ENCODE results near the gene GDF10.

GDF10 gene

GRCh38 chr10:47356708-47357107, 56.7 kb downstream of the GDF10 start:
- H2AK5ac ChIP-seq (ENCODE audit: low read depth, low read length) = no peak overlapping the region
- no peak overlapping the region for H2BK5ac ChIP-seq (ENCODE audit: low read length)
- no peak overlapping the region for H3K23ac ChIP-seq (ENCODE audit: low read depth, low read length, poor library complexity)
- no peaks in the 10 kb centered on the region for H3K79me1 ChIP-seq (ENCODE audit: low read depth, low read length)
- H3K9me3 ChIP-seq (replicated peaks in 1 of 2; ENCODE audit: control insufficient read depth in 2 of 2, insufficient read depth in 1 of 2, low read depth in 1 of 2, low read length in 2 of 2) = no peaks in the 10 kb centered on the region
- no peak overlapping the region for H2BK15ac ChIP-seq (ENCODE audit: low read length)
- H3K14ac ChIP-seq (ENCODE audit: low read length) = no peak overlapping the region
- H4K8ac ChIP-seq (ENCODE audit: low read depth, low read length) = no peak overlapping the region
- no CpG with 5 or more reads among the region's 5 CpGs for WGBS, 2 donors (ENCODE audit: extremely low coverage in 2 of 2, insufficient read length in 2 of 2, insufficient replicate concordance in 1 of 2)
- no peak for DNase-seq (ENCODE audit: low spot score)
- H3K4me3 ChIP-seq (ENCODE audit: low read length in 2 of 2) = no peak overlapping the region
- H3K4me1 ChIP-seq (ENCODE audit: control insufficient read depth in 2 of 2, insufficient read depth in 1 of 2, low read depth in 1 of 2, low read length in 2 of 2) = peaks cover 0 to 3% of the 10 kb centered on the region in 2 donors
- no peak overlapping the region for H2BK12ac ChIP-seq (ENCODE audit: low read length)
- no peak overlapping the region for H3K4me2 ChIP-seq (ENCODE audit: insufficient read depth, low read length, poor library complexity, severe bottlenecking)
- no peak overlapping the region for H2BK120ac ChIP-seq (ENCODE audit: low read depth, low read length)
- H3K18ac ChIP-seq (ENCODE audit: low read length) = no peak overlapping the region
- H3K36me3 ChIP-seq (replicated peaks in 1 of 2; ENCODE audit: control insufficient read depth in 2 of 2, insufficient read depth in 2 of 2, low read length in 2 of 2) = no peaks in the 10 kb centered on the region
- no peak overlapping the region for H3K4ac ChIP-seq (ENCODE audit: low read length)
- H3K9ac ChIP-seq (ENCODE audit: low read depth, low read length, poor library complexity) = no peak overlapping the region
- no peak overlapping the region for H3K27ac ChIP-seq (replicated peaks; ENCODE audit: low read length)
- H2AFZ ChIP-seq (ENCODE audit: low read length) = no peak overlapping the region
- peaks cover 0 to 6% (median 0%) of the 10 kb centered on the region in 3 experiments for H3K27me3 ChIP-seq (ENCODE audit: control insufficient read depth in 3 of 3, insufficient read depth in 3 of 3, low read depth in 1 of 3, low read length in 3 of 3)
- H4K91ac ChIP-seq (ENCODE audit: low read depth, low read length, poor library complexity) = no peak overlapping the region

GRCh38 chr10:47357131-47357582, 57.2 kb downstream of the GDF10 start:
- no peak overlapping the region for H3K23ac ChIP-seq (ENCODE audit: low read depth, low read length, poor library complexity)
- H3K79me1 ChIP-seq (ENCODE audit: low read depth, low read length) = no peaks in the 10 kb centered on the region
- H3K27ac ChIP-seq (replicated peaks; ENCODE audit: low read length) = no peak overlapping the region
- no peak overlapping the region for H3K9ac ChIP-seq (ENCODE audit: low read depth, low read length, poor library complexity)
- no peak overlapping the region for H2BK5ac ChIP-seq (ENCODE audit: low read length)
- H2BK15ac ChIP-seq (ENCODE audit: low read length) = no peak overlapping the region
- no peak overlapping the region for H3K4me3 ChIP-seq (ENCODE audit: low read length in 2 of 2)
- H4K8ac ChIP-seq (ENCODE audit: low read depth, low read length) = no peak overlapping the region
- no peak for DNase-seq (ENCODE audit: low spot score)
- peaks cover 0 to 3% of the 10 kb centered on the region in 2 donors for H3K4me1 ChIP-seq (ENCODE audit: control insufficient read depth in 2 of 2, insufficient read depth in 1 of 2, low read depth in 1 of 2, low read length in 2 of 2)
- H2BK120ac ChIP-seq (ENCODE audit: low read depth, low read length) = no peak overlapping the region
- no peaks in the 10 kb centered on the region for H3K36me3 ChIP-seq (replicated peaks in 1 of 2; ENCODE audit: control insufficient read depth in 2 of 2, insufficient read depth in 2 of 2, low read length in 2 of 2)
- H3K14ac ChIP-seq (ENCODE audit: low read length) = no peak overlapping the region
- H3K18ac ChIP-seq (ENCODE audit: low read length) = peak overlapping the region; percentile 52
- H2AFZ ChIP-seq (ENCODE audit: low read length) = no peak overlapping the region
- no peak overlapping the region for H4K91ac ChIP-seq (ENCODE audit: low read depth, low read length, poor library complexity)
- no peak overlapping the region for H2BK12ac ChIP-seq (ENCODE audit: low read length)
- no peak overlapping the region for H2AK5ac ChIP-seq (ENCODE audit: low read depth, low read length)
- H3K4ac ChIP-seq (ENCODE audit: low read length) = no peak overlapping the region
- no peak overlapping the region for H3K4me2 ChIP-seq (ENCODE audit: insufficient read depth, low read length, poor library complexity, severe bottlenecking)
- H3K9me3 ChIP-seq (replicated peaks in 1 of 2; ENCODE audit: control insufficient read depth in 2 of 2, insufficient read depth in 1 of 2, low read depth in 1 of 2, low read length in 2 of 2) = no peaks in the 10 kb centered on the region
- H3K27me3 ChIP-seq (ENCODE audit: control insufficient read depth in 3 of 3, insufficient read depth in 3 of 3, low read depth in 1 of 3, low read length in 3 of 3) = peaks cover 0 to 6% (median 0%) of the 10 kb centered on the region in 3 experiments
- WGBS, 2 donors (ENCODE audit: extremely low coverage in 2 of 2, insufficient read length in 2 of 2, insufficient replicate concordance in 1 of 2) = no CpG with 5 or more reads among the region's 12 CpGs

GRCh38 chr10:47357911-47358310, 57.9 kb downstream of the GDF10 start:
- no peak for DNase-seq (ENCODE audit: low spot score)
- H4K91ac ChIP-seq (ENCODE audit: low read depth, low read length, poor library complexity) = no peak overlapping the region
- no peak overlapping the region for H3K4me3 ChIP-seq (ENCODE audit: low read length in 2 of 2)
- no peak overlapping the region for H3K27ac ChIP-seq (replicated peaks; ENCODE audit: low read length)
- H3K4me1 ChIP-seq (ENCODE audit: control insufficient read depth in 2 of 2, insufficient read depth in 1 of 2, low read depth in 1 of 2, low read length in 2 of 2) = peaks cover 0 to 3% of the 10 kb centered on the region in 2 donors
- no peak overlapping the region for H3K14ac ChIP-seq (ENCODE audit: low read length)
- H2AFZ ChIP-seq (ENCODE audit: low read length) = no peak overlapping the region
- H3K27me3 ChIP-seq (ENCODE audit: control insufficient read depth in 3 of 3, insufficient read depth in 3 of 3, low read depth in 1 of 3, low read length in 3 of 3) = peaks cover 0 to 4% (median 0%) of the 10 kb centered on the region in 3 experiments
- no peak overlapping the region for H2BK120ac ChIP-seq (ENCODE audit: low read depth, low read length)
- no peaks in the 10 kb centered on the region for H3K36me3 ChIP-seq (replicated peaks in 1 of 2; ENCODE audit: control insufficient read depth in 2 of 2, insufficient read depth in 2 of 2, low read length in 2 of 2)
- no peak overlapping the region for H3K4me2 ChIP-seq (ENCODE audit: insufficient read depth, low read length, poor library complexity, severe bottlenecking)
- no peak overlapping the region for H3K23ac ChIP-seq (ENCODE audit: low read depth, low read length, poor library complexity)
- no peak overlapping the region for H2BK12ac ChIP-seq (ENCODE audit: low read length)
- H4K8ac ChIP-seq (ENCODE audit: low read depth, low read length) = no peak overlapping the region
- no peaks in the 10 kb centered on the region for H3K79me1 ChIP-seq (ENCODE audit: low read depth, low read length)
- no peak overlapping the region for H3K4ac ChIP-seq (ENCODE audit: low read length)
- H3K18ac ChIP-seq (ENCODE audit: low read length) = no peak overlapping the region
- no peak overlapping the region for H3K9ac ChIP-seq (ENCODE audit: low read depth, low read length, poor library complexity)
- no peak overlapping the region for H2BK5ac ChIP-seq (ENCODE audit: low read length)
- no peak overlapping the region for H2AK5ac ChIP-seq (ENCODE audit: low read depth, low read length)
- H2BK15ac ChIP-seq (ENCODE audit: low read length) = no peak overlapping the region
- WGBS, 2 donors (ENCODE audit: extremely low coverage in 2 of 2, insufficient read length in 2 of 2, insufficient replicate concordance in 1 of 2) = no CpG with 5 or more reads among the region's 3 CpGs
- no peaks in the 10 kb centered on the region for H3K9me3 ChIP-seq (replicated peaks in 1 of 2; ENCODE audit: control insufficient read depth in 2 of 2, insufficient read depth in 1 of 2, low read depth in 1 of 2, low read length in 2 of 2)

- H3K4me3 ChIP-seq (ENCODE audit: low read length in 2 of 2) = peak overlapping the region in 1 of 2 donors; percentile 10
- H4K8ac ChIP-seq (ENCODE audit: low read depth, low read length) = no peak overlapping the region
- no CpG with 5 or more reads among the region's 3 CpGs for WGBS, 2 donors (ENCODE audit: extremely low coverage in 2 of 2, insufficient read length in 2 of 2, insufficient replicate concordance in 1 of 2)
- H3K36me3 ChIP-seq (replicated peaks in 1 of 2; ENCODE audit: control insufficient read depth in 2 of 2, insufficient read depth in 2 of 2, low read length in 2 of 2) = no peaks in the 10 kb centered on the region
- no peak overlapping the region for H3K14ac ChIP-seq (ENCODE audit: low read length)
- H4K91ac ChIP-seq (ENCODE audit: low read depth, low read length, poor library complexity) = no peak overlapping the region
- H2BK120ac ChIP-seq (ENCODE audit: low read depth, low read length) = no peak overlapping the region
- no peak overlapping the region for H3K4me2 ChIP-seq (ENCODE audit: insufficient read depth, low read length, poor library complexity, severe bottlenecking)
- H2AK5ac ChIP-seq (ENCODE audit: low read depth, low read length) = no peak overlapping the region
- peaks cover 0 to 3% of the 10 kb centered on the region in 2 donors for H3K4me1 ChIP-seq (ENCODE audit: control insufficient read depth in 2 of 2, insufficient read depth in 1 of 2, low read depth in 1 of 2, low read length in 2 of 2)
- H2BK5ac ChIP-seq (ENCODE audit: low read length) = no peak overlapping the region
- no peak overlapping the region for H2BK15ac ChIP-seq (ENCODE audit: low read length)
- no peak overlapping the region for H3K9ac ChIP-seq (ENCODE audit: low read depth, low read length, poor library complexity)
- no peak overlapping the region for H2BK12ac ChIP-seq (ENCODE audit: low read length)
- H3K9me3 ChIP-seq (replicated peaks in 1 of 2; ENCODE audit: control insufficient read depth in 2 of 2, insufficient read depth in 1 of 2, low read depth in 1 of 2, low read length in 2 of 2) = no peaks in the 10 kb centered on the region
- no peak overlapping the region for H3K4ac ChIP-seq (ENCODE audit: low read length)
- no peak overlapping the region for H3K18ac ChIP-seq (ENCODE audit: low read length)
- no peaks in the 10 kb centered on the region for H3K79me1 ChIP-seq (ENCODE audit: low read depth, low read length)
- H3K27ac ChIP-seq (replicated peaks; ENCODE audit: low read length) = no peak overlapping the region
- H3K23ac ChIP-seq (ENCODE audit: low read depth, low read length, poor library complexity) = peak overlapping the region; percentile 75
- H3K27me3 ChIP-seq (ENCODE audit: control insufficient read depth in 3 of 3, insufficient read depth in 3 of 3, low read depth in 1 of 3, low read length in 3 of 3) = no peaks in the 10 kb centered on the region
- no peak for DNase-seq (ENCODE audit: low spot score)
- H2AFZ ChIP-seq (ENCODE audit: low read length) = no peak overlapping the region
These were observed 58.5 kb downstream of the GDF10 start for GRCh38 chr10:47358457-47358856.

Measured in neuronal stem cell (in vitro differentiated cells).